Measurements from ENCODE around the gene ATP2B2.

The ATP2B2 gene

DNA sequence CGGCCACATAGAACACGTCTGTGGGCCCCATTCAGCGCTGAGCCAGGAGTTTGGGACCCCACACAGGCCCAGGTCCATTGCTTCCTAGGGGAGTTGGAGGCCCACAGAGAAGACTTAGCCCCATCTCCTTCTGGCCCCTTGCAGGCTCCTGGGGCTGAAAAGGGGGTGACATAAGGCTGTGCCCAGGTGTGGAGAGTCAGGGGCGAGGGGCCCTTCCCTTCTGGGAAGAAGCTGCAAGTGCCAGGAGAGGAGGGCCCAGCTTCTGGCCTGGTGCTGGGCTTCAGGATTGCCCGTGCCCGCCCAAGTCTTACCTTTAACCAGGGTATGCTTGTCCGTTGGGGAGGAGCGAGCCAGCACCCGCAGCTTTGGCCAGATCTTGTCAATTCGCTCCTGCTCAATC lies 155.6 kb downstream of the ATP2B2 start:
- TF ChIP-seq, protein P1, sequence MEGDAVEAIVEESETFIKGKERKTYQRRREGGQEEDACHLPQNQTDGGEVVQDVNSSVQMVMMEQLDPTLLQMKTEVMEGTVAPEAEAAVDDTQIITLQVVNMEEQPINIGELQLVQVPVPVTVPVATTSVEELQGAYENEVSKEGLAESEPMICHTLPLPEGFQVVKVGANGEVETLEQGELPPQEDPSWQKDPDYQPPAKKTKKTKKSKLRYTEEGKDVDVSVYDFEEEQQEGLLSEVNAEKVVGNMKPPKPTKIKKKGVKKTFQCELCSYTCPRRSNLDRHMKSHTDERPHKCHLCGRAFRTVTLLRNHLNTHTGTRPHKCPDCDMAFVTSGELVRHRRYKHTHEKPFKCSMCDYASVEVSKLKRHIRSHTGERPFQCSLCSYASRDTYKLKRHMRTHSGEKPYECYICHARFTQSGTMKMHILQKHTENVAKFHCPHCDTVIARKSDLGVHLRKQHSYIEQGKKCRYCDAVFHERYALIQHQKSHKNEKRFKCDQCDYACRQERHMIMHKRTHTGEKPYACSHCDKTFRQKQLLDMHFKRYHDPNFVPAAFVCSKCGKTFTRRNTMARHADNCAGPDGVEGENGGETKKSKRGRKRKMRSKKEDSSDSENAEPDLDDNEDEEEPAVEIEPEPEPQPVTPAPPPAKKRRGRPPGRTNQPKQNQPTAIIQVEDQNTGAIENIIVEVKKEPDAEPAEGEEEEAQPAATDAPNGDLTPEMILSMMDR (IDR thresholded peaks at IDR 0.05; ENCODE audit: low read depth, low read length, missing control alignments), result no peak
- H3K4me3 ChIP-seq (ENCODE audit: low read depth, low read length), result no peak overlapping the region
- no peak for DNase-seq (ENCODE audit: low read depth)

DNA sequence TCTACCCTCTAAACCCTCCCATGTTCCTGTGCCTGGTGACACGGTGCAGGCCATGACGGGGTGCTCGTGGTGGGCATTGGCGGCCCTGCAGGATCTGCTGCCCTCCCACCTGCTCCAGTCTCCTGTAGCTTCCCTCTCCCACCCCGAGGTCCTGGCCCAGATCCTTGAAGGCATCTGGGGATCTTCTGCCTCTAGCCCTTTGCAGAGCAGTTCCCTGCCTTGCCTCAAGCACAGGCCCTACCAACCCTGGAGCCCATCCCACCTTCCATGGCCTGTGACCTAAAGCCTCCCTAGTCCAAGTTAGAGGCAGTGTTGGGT lies 157.0 kb downstream of the ATP2B2 start:
- no peak for DNase-seq (ENCODE audit: low read depth)
- TF ChIP-seq, protein P1 (IDR thresholded peaks at IDR 0.05; ENCODE audit: low read depth, low read length, missing control alignments), result no peak
- no peak overlapping the region for H3K4me3 ChIP-seq (ENCODE audit: low read depth, low read length)

DNA sequence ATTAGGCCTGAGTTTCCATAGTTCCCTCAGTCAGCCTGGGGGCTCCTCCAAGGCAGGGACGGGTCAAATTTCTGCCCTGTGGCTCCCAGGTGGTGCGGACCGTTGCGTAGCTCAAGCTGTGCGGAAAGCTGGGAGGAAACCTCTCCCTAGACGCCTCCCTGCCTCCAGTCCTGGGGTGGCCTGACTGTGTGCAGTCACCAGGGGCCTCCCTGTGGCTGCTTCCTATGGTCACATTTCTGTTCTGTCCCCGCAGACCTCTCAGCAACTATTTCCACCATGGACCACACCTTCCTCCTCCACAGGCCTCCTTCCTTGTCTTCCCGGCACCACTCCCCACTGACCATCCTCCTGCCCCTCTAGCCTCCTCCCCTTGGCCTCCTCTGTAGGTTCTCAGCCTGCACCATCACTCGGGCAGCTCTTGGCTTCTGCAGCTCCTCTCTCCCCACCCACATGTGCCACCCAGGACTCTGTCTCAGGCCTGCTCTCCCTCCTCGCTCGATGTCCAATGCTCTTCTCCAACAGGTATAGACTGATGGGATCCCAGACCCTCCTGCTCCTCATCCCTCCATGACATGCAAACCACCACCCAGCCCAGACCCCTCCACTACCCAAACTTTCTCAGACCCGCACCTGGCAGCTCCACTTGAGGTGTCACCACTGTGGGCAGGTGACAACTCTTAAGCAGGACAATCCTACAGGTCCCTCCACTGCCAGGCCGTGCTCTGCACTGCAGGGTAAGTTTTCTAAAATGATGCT lies 157.6 kb downstream of the ATP2B2 start:
- TF ChIP-seq, protein P1 (IDR thresholded peaks at IDR 0.05; ENCODE audit: low read depth, low read length, missing control alignments), result no peak
- DNase-seq (ENCODE audit: low read depth), result no peak
- H3K4me3 ChIP-seq (ENCODE audit: low read depth, low read length), result no peak overlapping the region

DNA sequence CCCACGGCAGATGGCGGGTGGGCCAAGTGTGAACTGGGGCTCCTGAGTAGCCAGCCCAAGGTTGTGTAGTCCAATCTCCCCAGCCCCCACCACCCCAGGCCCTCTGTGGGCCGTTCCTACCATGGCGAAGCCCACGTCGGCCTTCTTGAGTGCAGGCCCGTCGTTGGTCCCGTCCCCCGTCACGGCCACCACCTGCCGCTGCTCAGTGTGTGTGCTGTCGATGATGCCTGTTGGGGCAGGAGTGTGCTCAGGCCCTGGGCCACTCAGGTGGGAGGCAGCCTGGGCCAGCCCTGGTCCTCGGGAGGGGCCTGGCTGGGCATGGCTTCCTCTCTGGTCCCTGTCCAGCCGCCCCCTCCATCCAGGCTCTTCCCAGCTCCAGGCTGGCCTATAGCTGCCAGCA lies 159.5 kb downstream of the ATP2B2 start:
- TF ChIP-seq, protein P1 (IDR thresholded peaks at IDR 0.05; ENCODE audit: low read depth, low read length, missing control alignments), result no peak
- H3K4me3 ChIP-seq (ENCODE audit: low read depth, low read length), result no peak overlapping the region
- no peak for DNase-seq (ENCODE audit: low read depth)

DNA sequence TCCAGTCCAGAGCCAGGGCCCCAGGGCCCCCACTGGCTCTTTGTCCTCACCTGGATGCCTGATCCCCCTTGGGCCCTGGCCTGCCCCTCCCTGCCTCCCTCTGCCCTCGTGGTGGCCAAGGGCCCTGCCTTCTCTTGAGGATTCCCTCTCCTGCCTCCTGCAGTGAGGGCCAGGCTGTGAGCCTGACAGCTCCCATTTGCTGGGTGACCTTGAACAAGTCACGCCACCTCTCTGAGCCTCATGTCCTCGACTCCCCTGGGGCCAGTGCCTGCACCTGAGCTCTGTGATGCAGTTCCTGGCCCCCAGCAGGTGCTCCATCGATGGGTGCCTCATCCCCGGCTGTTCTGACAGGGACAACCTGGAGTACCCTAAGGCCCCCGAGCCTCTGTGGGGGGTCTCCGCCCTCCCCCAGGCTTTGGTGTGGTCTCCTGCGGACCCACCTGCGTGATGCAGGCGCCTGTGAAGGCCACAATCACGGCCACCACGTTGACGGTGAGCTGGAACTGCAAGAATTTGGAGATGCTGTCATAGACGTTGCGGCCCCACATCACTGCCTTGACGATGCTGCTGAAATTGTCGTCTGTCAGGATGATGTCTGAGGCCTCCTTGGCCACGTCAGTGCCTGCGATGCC lies 160.3 kb downstream of the ATP2B2 start:
- no peak for DNase-seq (ENCODE audit: low read depth)
- H3K4me3 ChIP-seq (ENCODE audit: low read depth, low read length), result no peak overlapping the region
- TF ChIP-seq, protein P1 (IDR thresholded peaks at IDR 0.05; ENCODE audit: low read depth, low read length, missing control alignments), result no peak

DNA sequence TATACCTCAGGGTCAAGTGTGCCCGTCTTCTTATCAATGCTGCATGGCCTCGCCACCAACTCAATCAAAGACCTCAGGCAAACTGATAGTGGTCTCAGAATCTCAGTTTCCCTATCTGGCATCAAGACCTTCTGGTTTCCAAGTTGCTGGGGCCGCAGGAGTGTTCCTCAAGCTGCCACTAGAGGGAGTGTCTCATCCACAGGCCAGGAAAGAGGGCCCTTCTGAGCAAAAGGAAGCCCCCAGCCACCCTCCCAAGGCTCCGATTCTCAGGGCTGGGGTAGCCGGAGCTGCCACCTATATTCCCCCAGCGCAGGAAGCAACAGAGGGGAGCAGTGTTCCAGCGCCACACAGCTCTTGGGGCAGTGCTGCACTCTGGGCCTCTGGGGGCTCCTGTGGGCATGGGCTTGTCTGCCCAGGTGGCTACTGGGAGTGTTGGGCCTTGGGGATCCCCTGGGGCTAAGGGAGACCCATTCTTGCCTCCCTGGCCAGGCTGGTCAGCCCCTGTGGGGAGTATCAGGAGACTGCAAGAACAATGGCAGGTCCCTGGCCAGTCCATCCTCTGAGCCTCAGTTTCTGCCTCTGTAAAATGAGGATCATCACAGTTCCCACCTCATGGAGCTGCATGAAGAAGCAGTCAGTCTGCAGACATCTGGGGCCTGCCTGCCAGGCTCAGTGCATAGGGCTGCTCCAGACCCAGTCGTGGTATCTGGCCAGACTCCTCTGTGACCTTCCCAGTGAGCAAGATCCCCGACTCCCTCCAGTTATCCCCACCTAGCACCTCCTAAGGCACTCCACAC lies 161.0 kb downstream of the ATP2B2 start:
- TF ChIP-seq, protein P1 (IDR thresholded peaks at IDR 0.05; ENCODE audit: low read depth, low read length, missing control alignments), result peak; percentile 92
- no peak overlapping the region for H3K4me3 ChIP-seq (ENCODE audit: low read depth, low read length)
- DNase-seq (ENCODE audit: low read depth), result no peak
